ENCODE data around the gene LURAP1L.

- peak; percentile 97 for TF ChIP-seq JUNB (IDR thresholded peaks at IDR 0.05)
- no peak for TF ChIP-seq CTCF (IDR thresholded peaks at IDR 0.05)
- TF ChIP-seq, protein P1, sequence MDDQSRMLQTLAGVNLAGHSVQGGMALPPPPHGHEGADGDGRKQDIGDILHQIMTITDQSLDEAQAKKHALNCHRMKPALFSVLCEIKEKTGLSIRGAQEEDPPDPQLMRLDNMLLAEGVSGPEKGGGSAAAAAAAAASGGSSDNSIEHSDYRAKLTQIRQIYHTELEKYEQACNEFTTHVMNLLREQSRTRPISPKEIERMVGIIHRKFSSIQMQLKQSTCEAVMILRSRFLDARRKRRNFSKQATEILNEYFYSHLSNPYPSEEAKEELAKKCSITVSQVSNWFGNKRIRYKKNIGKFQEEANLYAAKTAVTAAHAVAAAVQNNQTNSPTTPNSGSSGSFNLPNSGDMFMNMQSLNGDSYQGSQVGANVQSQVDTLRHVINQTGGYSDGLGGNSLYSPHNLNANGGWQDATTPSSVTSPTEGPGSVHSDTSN (IDR thresholded peaks at IDR 0.05): peak; percentile 84
- TF ChIP-seq RAD21 (conservative IDR thresholded peaks at IDR 0.05 in 1 of 2, IDR thresholded peaks at IDR 0.05 in 1 of 2): peak in 1 of 2 experiments; percentile 65; a peak in 3 of 5 replicates
- TF ChIP-seq, protein P2, sequence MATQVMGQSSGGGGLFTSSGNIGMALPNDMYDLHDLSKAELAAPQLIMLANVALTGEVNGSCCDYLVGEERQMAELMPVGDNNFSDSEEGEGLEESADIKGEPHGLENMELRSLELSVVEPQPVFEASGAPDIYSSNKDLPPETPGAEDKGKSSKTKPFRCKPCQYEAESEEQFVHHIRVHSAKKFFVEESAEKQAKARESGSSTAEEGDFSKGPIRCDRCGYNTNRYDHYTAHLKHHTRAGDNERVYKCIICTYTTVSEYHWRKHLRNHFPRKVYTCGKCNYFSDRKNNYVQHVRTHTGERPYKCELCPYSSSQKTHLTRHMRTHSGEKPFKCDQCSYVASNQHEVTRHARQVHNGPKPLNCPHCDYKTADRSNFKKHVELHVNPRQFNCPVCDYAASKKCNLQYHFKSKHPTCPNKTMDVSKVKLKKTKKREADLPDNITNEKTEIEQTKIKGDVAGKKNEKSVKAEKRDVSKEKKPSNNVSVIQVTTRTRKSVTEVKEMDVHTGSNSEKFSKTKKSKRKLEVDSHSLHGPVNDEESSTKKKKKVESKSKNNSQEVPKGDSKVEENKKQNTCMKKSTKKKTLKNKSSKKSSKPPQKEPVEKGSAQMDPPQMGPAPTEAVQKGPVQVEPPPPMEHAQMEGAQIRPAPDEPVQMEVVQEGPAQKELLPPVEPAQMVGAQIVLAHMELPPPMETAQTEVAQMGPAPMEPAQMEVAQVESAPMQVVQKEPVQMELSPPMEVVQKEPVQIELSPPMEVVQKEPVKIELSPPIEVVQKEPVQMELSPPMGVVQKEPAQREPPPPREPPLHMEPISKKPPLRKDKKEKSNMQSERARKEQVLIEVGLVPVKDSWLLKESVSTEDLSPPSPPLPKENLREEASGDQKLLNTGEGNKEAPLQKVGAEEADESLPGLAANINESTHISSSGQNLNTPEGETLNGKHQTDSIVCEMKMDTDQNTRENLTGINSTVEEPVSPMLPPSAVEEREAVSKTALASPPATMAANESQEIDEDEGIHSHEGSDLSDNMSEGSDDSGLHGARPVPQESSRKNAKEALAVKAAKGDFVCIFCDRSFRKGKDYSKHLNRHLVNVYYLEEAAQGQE (IDR thresholded peaks at IDR 0.05): no peak
- TF ChIP-seq POLR2A (IDR thresholded peaks at IDR 0.05; ENCODE audit: low read length): no peak
- TF ChIP-seq CEBPB (IDR thresholded peaks at IDR 0.05): peak; percentile 94 to 95
- no peak for TF ChIP-seq RFX5 (IDR thresholded peaks at IDR 0.05)
- TF ChIP-seq RNF2 (IDR thresholded peaks at IDR 0.05; ENCODE audit: borderline replicate concordance, low read depth): no peak
Observed at GRCh38 chr9:12784461-12785259, 9.8 kb downstream of the LURAP1L start.
